Neural cell (in vitro differentiated cells): Measurements from ENCODE around the gene PUSL1.
"Not testable (repeated sequence)": the region's sequence is repeated elsewhere in the genome, so short reads cannot be mapped to it uniquely, and the experiment has no call there.

ENCODE experiments used
- EP300 ChIP-seq: fragments of 450-650 bp; conservative IDR thresholded peaks from 2 replicates; pipeline ENCODE4 v1.6.1; 2014; ENCODE audit warnings: antibody characterized with exemption, mild to moderate bottlenecking, moderate library complexity; ENCODE audit not compliant: poor library complexity, severe bottlenecking
- EZH2 ChIP-seq: fragments of 200-600, 300-800 bp; shearing (Covaris generic), sonication (generic); IDR thresholded peaks from 2 replicates; pipeline ENCODE4 v1.6.1; 2014; ENCODE audit warnings: antibody characterized with exemption, low read length, borderline replicate concordance, mild to moderate bottlenecking; ENCODE audit not compliant: insufficient read depth, poor library complexity, severe bottlenecking
- MXI1 ChIP-seq: fragments of 450-650 bp; conservative IDR thresholded peaks from 2 replicates; pipeline ENCODE4 v1.6.1; 2014; ENCODE audit warnings: antibody characterized with exemption, mild to moderate bottlenecking; ENCODE audit not compliant: poor library complexity, severe bottlenecking
- POLR2AphosphoS5 ChIP-seq: IDR thresholded peaks from 2 replicates; pipeline ENCODE4 v1.6.1; 2012
- RAD21 ChIP-seq: fragments of 450-650 bp; conservative IDR thresholded peaks from 2 replicates; pipeline ENCODE4 v1.6.1; 2014; ENCODE audit warnings: antibody characterized with exemption, mild to moderate bottlenecking, moderate library complexity
- SMC3 ChIP-seq: fragments of 450-650 bp; conservative IDR thresholded peaks from 2 replicates; pipeline ENCODE4 v1.6.1; 2014; ENCODE audit warnings: antibody characterized with exemption, mild to moderate bottlenecking, moderate library complexity; ENCODE audit not compliant: poor library complexity
- TF ChIP-seq, protein P1 (sequence below): fragments of 450-650 bp; IDR thresholded peaks from 2 replicates; pipeline ENCODE4 v1.5.1; 2014; ENCODE audit warnings: antibody characterized with exemption, mild to moderate bottlenecking, moderate library complexity; ENCODE audit not compliant: poor library complexity, severe bottlenecking
- TF ChIP-seq, protein P2 (sequence below): IDR thresholded peaks from 2 replicates; pipeline ENCODE4 v1.6.1; 2012; ENCODE audit warnings: borderline replicate concordance

GRCh38 chr1:1316199-1316598 lies 7.8 kb downstream of the PUSL1 start:
- TF ChIP-seq, protein P1, sequence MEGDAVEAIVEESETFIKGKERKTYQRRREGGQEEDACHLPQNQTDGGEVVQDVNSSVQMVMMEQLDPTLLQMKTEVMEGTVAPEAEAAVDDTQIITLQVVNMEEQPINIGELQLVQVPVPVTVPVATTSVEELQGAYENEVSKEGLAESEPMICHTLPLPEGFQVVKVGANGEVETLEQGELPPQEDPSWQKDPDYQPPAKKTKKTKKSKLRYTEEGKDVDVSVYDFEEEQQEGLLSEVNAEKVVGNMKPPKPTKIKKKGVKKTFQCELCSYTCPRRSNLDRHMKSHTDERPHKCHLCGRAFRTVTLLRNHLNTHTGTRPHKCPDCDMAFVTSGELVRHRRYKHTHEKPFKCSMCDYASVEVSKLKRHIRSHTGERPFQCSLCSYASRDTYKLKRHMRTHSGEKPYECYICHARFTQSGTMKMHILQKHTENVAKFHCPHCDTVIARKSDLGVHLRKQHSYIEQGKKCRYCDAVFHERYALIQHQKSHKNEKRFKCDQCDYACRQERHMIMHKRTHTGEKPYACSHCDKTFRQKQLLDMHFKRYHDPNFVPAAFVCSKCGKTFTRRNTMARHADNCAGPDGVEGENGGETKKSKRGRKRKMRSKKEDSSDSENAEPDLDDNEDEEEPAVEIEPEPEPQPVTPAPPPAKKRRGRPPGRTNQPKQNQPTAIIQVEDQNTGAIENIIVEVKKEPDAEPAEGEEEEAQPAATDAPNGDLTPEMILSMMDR: not testable (repeated sequence)
- TF ChIP-seq, protein P2, sequence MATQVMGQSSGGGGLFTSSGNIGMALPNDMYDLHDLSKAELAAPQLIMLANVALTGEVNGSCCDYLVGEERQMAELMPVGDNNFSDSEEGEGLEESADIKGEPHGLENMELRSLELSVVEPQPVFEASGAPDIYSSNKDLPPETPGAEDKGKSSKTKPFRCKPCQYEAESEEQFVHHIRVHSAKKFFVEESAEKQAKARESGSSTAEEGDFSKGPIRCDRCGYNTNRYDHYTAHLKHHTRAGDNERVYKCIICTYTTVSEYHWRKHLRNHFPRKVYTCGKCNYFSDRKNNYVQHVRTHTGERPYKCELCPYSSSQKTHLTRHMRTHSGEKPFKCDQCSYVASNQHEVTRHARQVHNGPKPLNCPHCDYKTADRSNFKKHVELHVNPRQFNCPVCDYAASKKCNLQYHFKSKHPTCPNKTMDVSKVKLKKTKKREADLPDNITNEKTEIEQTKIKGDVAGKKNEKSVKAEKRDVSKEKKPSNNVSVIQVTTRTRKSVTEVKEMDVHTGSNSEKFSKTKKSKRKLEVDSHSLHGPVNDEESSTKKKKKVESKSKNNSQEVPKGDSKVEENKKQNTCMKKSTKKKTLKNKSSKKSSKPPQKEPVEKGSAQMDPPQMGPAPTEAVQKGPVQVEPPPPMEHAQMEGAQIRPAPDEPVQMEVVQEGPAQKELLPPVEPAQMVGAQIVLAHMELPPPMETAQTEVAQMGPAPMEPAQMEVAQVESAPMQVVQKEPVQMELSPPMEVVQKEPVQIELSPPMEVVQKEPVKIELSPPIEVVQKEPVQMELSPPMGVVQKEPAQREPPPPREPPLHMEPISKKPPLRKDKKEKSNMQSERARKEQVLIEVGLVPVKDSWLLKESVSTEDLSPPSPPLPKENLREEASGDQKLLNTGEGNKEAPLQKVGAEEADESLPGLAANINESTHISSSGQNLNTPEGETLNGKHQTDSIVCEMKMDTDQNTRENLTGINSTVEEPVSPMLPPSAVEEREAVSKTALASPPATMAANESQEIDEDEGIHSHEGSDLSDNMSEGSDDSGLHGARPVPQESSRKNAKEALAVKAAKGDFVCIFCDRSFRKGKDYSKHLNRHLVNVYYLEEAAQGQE: not testable (repeated sequence)
- TF ChIP-seq EP300, RAD21, POLR2AphosphoS5, EZH2, MXI1, SMC3: not testable (repeated sequence)
